Muscle of leg (tissue), 16 donors: ENCODE results near the gene PGF. TPM values are rescaled to one million over a fixed set of nuclear protein-coding genes. Genes with fewer than 3 reads are reported as not detected.
"Not testable (repeated sequence)": the region's sequence is repeated elsewhere in the genome, so short reads cannot be mapped to it uniquely, and the experiment has no call there.

Experiments
- DNase-seq: peaks from one replicate; pipeline ENCODE4 v3.0.0; 2013
- H3K27ac ChIP-seq: one replicate; pipeline ENCODE4 v1.5.1; 2013; ENCODE audit warnings: mild to moderate bottlenecking, low read length, control low read depth
- H3K27me3 ChIP-seq: one replicate; pipeline ENCODE4 v1.6.1; 2013; ENCODE audit warnings: low read length; ENCODE audit not compliant: control insufficient read depth, insufficient read depth
- H3K36me3 ChIP-seq: one replicate; pipeline ENCODE4 v1.6.1; 2013; ENCODE audit warnings: low read length; ENCODE audit not compliant: control insufficient read depth, insufficient read depth
- H3K4me1 ChIP-seq: one replicate; pipeline ENCODE4 v1.6.1; 2013; ENCODE audit warnings: low read length; ENCODE audit not compliant: control insufficient read depth, insufficient read depth
- H3K4me3 ChIP-seq: one replicate; pipeline ENCODE4 v1.5.1; 2013; ENCODE audit warnings: low read length, control low read depth
- H3K9me3 ChIP-seq: replicated peaks from 2 replicates; pipeline ENCODE4 v1.6.1; 2013; ENCODE audit warnings: low read depth, low read length; ENCODE audit not compliant: control insufficient read depth
- WGBS: methylation state at CpG from one replicate; pipeline ENCODE4 v1.1.5; 2013; ENCODE audit warnings: missing lambda C conversion rate; ENCODE audit not compliant: insufficient coverage; 5-methylcytosine and 5-hydroxymethylcytosine counted together
- long read RNA-seq, 11 donors: transcript quantifications; one replicate each; lab custom pipeline, GENCODE V29; 2026
- polyA plus RNA-seq, 8 donors: library from polyadenylated mRNA; unstranded; fragments of 120-200 nt; gene quantifications; one replicate each; pipeline versions ENCODE4 v1.2.1 to v1.2.3, GENCODE V29; 2013; ENCODE audit warnings: inconsistent platforms in 1 of 8, low replicate concordance in 1 of 8; ENCODE audit not compliant: insufficient read length in 8 of 8, insufficient read depth in 1 of 8
- total RNA-seq: library from RNA; stranded (reverse); fragments of 120-200 nt; gene quantifications from one replicate; pipeline ENCODE4 v1.2.4, GENCODE V29; 2013

The PGF gene
- 30.2 TPM for total RNA-seq
- polyA plus RNA-seq, result 10 to 100 TPM; 27.0 to 47.0 (median 33.1) TPM
- long read RNA-seq, donor 1, transcript PGF-203 (6 exons, 1,699 nt), result major isoform, 6 of 11 reads
- long read RNA-seq, donor 1, partial matches to known transcripts, result 0 of 11 reads
- long read RNA-seq, donor 1, other reads (novel, unspliced or antisense), result 0 of 11 reads
- long read RNA-seq, donor 2, result 0 reads
- long read RNA-seq, donor 3, transcript PGF-206 (7 exons, 1,927 nt), result minor isoform, 8 of 27 reads
- long read RNA-seq, donor 3, transcript PGF-203 (6 exons, 1,699 nt), result major isoform, 9 of 27 reads
- long read RNA-seq, donor 3, partial matches to known transcripts, result 6 of 27 reads
- long read RNA-seq, donor 3, other reads (novel, unspliced or antisense), result 0 of 27 reads
- long read RNA-seq, donor 4, transcript PGF-206 (7 exons, 1,927 nt), result major isoform, 8 of 13 reads
- long read RNA-seq, donor 4, partial matches to known transcripts, result 0 of 13 reads
- long read RNA-seq, donor 4, other reads (novel, unspliced or antisense), result 0 of 13 reads
- long read RNA-seq, donor 5, transcript PGF-206 (7 exons, 1,927 nt), result minor isoform, 7 of 18 reads
- long read RNA-seq, donor 5, transcript PGF-203 (6 exons, 1,699 nt), result major isoform, 9 of 18 reads
- long read RNA-seq, donor 5, partial matches to known transcripts, result 0 of 18 reads
- long read RNA-seq, donor 5, other reads (novel, unspliced or antisense), result 0 of 18 reads
- long read RNA-seq, donor 6, transcript PGF-206 (7 exons, 1,927 nt), result major isoform, 11 of 21 reads
- long read RNA-seq, donor 6, transcript PGF-203 (6 exons, 1,699 nt), result minor isoform, 9 of 21 reads
- long read RNA-seq, donor 6, partial matches to known transcripts, result 0 of 21 reads
- long read RNA-seq, donor 6, other reads (novel, unspliced or antisense), result 0 of 21 reads
- long read RNA-seq, donor 7, transcript PGF-206 (7 exons, 1,927 nt), result major isoform, 7 of 18 reads
- long read RNA-seq, donor 7, partial matches to known transcripts, result 7 of 18 reads
- long read RNA-seq, donor 7, other reads (novel, unspliced or antisense), result 0 of 18 reads
- long read RNA-seq, donor 8, partial matches to known transcripts, result 0 of 6 reads
- long read RNA-seq, donor 8, other reads (novel, unspliced or antisense), result 0 of 6 reads
- long read RNA-seq, donor 9, transcript PGF-206 (7 exons, 1,927 nt), result major isoform, 5 of 10 reads
- long read RNA-seq, donor 9, partial matches to known transcripts, result 0 of 10 reads
- long read RNA-seq, donor 9, other reads (novel, unspliced or antisense), result 0 of 10 reads
- long read RNA-seq, donor 10, transcript PGF-206 (7 exons, 1,927 nt), result major isoform, 8 of 11 reads
- long read RNA-seq, donor 10, partial matches to known transcripts, result 0 of 11 reads
- long read RNA-seq, donor 10, other reads (novel, unspliced or antisense), result 0 of 11 reads
- long read RNA-seq, donor 11, partial matches to known transcripts, result 0 of 9 reads
- long read RNA-seq, donor 11, other reads (novel, unspliced or antisense), result 0 of 9 reads

GRCh38 chr14:74955229-74956026 is at the start of gene PGF:
Gene PGF, minus strand, starts transcription at chr14:74955597. Its CDS starts 355 bp downstream, at chr14:74955242.
- DNase-seq, result peak; percentile 68
- peaks cover 14% of the 10 kb centered on the region for H3K36me3 ChIP-seq
- peak within 1 kb of the TSS; percentile 50 for H3K4me3 ChIP-seq
- 2% methylated on average over 71 of the region's 73 CpGs for whole genome bisulfite sequencing
- H3K9me3 ChIP-seq, result no peaks in the 10 kb centered on the region
- peak within 1 kb of the TSS; percentile 72 for H3K27ac ChIP-seq
- peaks cover 63% of the 10 kb centered on the region for H3K4me1 ChIP-seq
- H3K27me3 ChIP-seq, result no peaks in the 10 kb centered on the region

DNA sequence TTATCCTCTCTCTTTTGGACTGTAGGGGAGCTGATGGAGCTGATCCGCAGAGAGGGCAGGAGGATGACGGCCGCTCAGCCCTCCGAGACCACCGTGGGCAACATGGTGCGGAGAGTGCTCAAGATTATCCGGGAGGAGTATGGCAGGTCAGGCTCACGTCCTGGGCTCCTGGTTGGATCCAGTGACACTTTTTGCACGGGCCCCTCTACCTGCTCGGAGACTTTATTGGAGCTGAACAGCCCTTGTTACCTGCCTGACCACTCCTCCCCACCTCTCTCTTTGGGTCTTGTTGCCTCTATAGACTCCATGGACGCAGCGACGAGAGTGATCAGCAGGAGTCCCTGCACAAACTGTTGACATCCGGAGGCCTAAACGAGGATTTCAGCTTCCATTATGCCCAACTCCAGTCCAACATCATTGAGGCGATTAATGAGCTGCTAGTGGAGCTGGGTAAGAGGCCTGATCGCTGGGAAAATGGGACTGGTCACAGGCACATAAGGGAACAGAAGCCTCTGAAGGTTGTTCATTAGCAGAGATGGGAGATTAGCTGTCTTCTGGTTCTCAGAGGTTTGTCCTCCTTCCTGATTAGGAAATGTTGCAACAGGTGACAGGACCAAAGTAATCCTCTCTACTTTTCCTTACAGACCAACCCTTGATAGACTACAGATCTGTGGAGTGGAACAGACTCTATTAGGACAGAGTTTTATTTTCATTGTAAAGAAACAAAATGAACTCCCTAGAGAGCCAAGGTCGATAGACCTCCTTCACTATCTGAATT is 48.0 kb upstream of the PGF start:
- Histone ChIP-seq H3K4me3 (peak overlapping the region; percentile 94), H3K27ac (peak overlapping the region; percentile 88), H3K9me3 (peaks cover 4% of the 10 kb centered on the region), H3K27me3 (no peaks in the 10 kb centered on the region), H3K4me1 (peaks cover 15% of the 10 kb centered on the region), H3K36me3 (peaks cover 35% of the 10 kb centered on the region)
- no peak for DNase-seq
- WGBS, result 1% methylated on average over 10 of the region's 18 CpGs

- Histone ChIP-seq H3K4me3 (peak within 1 kb of the TSS; percentile 94), H3K27me3 (no peaks in the 10 kb centered on the region), H3K4me1 (peaks cover 15% of the 10 kb centered on the region), H3K9me3 (peaks cover 4% of the 10 kb centered on the region), H3K27ac (peak within 1 kb of the TSS; percentile 93), H3K36me3 (peaks cover 27% of the 10 kb centered on the region)
- 1% methylated on average over 44 of the region's 66 CpGs for WGBS
- peak; percentile 99 for DNase-seq
These were observed 47.2 kb upstream of the PGF start, which contains the start of gene EIF2B2 for GRCh38 chr14:75002392-75003249. Gene EIF2B2, plus strand, starts transcription at chr14:75002921. Its CDS starts 70 bp downstream, at chr14:75002991.

DNA sequence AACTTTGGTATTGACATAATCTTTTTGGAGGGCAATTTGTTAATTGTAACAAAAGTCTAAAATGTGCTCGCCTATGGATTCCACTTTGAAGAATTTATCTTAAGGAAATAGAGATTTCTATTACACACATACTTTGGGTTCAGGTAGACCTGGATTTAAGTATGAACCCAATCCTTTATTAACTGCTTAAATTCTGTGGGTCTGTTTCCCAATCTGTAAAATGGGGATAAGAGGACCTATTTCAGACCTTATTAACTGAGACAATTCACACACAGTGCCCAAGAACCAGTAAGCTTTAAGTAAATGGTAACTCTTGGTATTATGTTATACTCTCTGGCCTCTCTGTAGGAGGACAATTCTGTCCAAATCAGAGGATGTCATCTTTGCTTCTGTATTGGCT is 46.5 kb upstream of the PGF start:
- peak overlapping the region; percentile 93 for H3K27ac ChIP-seq
- no peak for DNase-seq

DNA sequence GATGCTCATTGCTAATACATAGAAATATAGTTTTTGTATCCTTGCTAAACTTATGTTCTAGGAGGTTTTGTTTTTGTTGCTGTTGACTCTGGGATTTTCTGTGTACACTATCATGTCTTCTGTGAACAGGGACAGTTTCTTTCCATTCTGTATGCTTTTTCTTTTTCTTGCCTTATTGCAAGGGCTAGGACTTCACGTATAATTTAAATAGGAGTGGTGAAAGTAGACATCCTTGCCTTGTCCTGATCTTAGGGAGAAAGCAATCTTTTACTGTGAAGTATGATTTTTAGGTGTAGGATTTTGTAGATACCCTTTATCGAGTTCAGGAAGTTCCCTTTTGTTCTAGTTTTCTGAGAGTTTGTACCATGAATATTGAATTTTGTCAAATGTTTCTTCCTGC is 45.9 kb upstream of the PGF start:
- WGBS, result 67% methylated on average over 1 of the region's 2 CpGs
- H3K4me3 ChIP-seq, result no peak overlapping the region
- peaks cover 16% of the 10 kb centered on the region for H3K36me3 ChIP-seq
- DNase-seq, result no peak
- peaks cover 15% of the 10 kb centered on the region for H3K4me1 ChIP-seq
- no peaks in the 10 kb centered on the region for H3K27me3 ChIP-seq
- H3K9me3 ChIP-seq, result peaks cover 7% of the 10 kb centered on the region
- H3K27ac ChIP-seq, result no peak overlapping the region

More for the DNA sequence above, 46.5 kb upstream of the PGF start:
- peaks cover 4% of the 10 kb centered on the region for H3K9me3 ChIP-seq
- peaks cover 15% of the 10 kb centered on the region for H3K4me1 ChIP-seq
- no peaks in the 10 kb centered on the region for H3K27me3 ChIP-seq
- H3K4me3 ChIP-seq, result peak overlapping the region; percentile 94
- H3K36me3 ChIP-seq, result peaks cover 22% of the 10 kb centered on the region
- no CpG with 5 or more reads among the region's 1 CpG for WGBS

GRCh38 chr14:74995781-74996180 is 40.4 kb upstream of the PGF start:
- H3K4me1 ChIP-seq, H3K27ac ChIP-seq, H3K36me3 ChIP-seq, H3K9me3 ChIP-seq, DNase-seq, H3K27me3 ChIP-seq, H3K4me3 ChIP-seq: not testable (repeated sequence)
- WGBS, result no CpG with 5 or more reads among the region's 7 CpGs

DNA sequence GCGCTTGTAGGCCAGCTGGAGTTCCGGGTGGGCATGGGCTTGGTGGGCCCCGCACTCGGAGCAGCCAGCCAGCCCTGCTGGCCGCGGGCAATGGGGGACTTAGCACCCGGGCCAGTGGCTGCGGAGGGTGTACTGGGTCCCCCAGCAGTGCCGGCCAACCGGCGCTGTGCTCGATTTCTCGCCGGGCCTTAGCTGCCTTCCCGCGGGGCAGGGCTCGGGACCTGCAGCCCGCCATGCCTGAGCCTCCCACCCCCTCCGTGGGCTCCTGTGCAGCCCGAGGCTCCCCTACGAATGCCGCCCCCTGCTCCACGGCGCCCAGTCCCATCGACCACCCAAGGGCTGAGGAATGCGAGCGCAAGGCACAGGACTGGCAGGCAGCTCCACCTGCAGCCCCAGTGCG is 38.8 kb upstream of the PGF start:
- H3K4me3 ChIP-seq, H3K4me1 ChIP-seq, H3K27ac ChIP-seq, DNase-seq, H3K27me3 ChIP-seq, H3K9me3 ChIP-seq, H3K36me3 ChIP-seq: not testable (repeated sequence)
- WGBS, result 93% methylated on average over 22 of the region's 28 CpGs

DNA sequence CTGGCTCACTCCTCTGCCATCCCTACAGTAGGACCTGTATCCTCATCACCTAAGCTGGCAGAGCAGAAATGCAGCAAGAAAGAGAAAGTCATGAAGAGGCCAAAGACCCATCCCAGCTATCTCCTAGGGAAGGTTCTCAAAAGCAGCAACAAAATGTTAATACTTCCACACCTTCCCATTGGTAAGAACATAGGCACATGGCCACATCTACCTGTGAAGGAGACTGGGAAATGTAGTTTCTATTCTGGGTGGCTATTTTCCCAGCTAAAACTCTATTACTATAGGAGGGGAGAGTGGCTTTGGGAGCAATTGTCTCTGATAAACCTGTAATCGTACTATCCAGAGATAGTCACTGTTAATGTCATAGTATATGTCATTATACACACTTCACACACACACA is 33.6 kb upstream of the PGF start:
- Histone ChIP-seq H3K36me3 (no peaks in the 10 kb centered on the region), H3K27ac (peak overlapping the region; percentile 36), H3K4me3 (no peak overlapping the region), H3K27me3 (no peaks in the 10 kb centered on the region), H3K9me3 (no peaks in the 10 kb centered on the region), H3K4me1 (peaks cover 22% of the 10 kb centered on the region)
- no CpG with 5 or more reads among the region's 1 CpG for WGBS
- DNase-seq, result no peak
